Endometrium (tissue), 2 donors: Measurements from ENCODE around the gene PPDPF.
"Not testable (repeated sequence)": the region's sequence is repeated elsewhere in the genome, so short reads cannot be mapped to it uniquely, and the experiment has no call there.

Experiments used
- FAIRE-seq: peaks from 2 replicates; lab custom pipeline; 2012; peaks lifted over from hg19 to GRCh38; lab: Jason Lieb, UNC
- donor health status: control.
- donor health status: control.

The PPDPF gene

DNA sequence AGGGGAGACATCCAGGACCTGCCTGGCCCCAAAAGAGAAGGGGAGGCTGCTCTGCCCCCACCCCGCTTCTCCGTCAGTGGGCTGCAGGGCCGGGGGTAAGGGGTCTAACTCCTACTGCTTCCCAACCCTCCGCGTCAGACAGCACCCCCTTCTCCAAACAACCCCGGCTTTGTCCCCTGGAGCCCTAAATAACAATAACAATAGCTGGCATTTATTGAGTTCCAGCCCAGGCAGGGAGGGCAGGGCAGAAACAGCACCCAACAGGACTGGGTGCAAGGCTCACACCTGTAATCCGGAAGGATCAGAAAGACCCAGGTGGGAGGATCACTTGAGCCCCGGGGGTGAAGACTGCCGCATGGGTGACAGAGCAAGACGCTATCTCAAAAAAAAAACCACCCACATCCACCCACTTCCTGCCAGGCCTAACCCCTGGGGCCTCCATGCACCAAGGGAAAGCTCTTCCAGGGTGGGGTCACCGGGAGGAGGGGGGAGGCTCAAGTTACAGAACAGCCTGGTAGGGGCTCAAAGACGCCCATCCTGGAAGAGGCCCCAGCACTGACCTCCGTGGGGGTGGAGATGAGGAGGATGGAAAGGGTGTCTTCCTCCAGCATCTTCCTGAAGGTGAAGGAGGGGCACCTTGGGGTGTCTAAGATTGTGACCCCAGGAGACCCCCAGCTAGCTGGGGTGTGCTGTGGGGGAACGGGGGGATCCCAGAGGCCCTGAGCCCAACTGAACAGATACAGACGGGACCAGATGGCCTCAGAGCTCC is 32.1 kb downstream of the PPDPF start:
- no peak for FAIRE-seq

GRCh38 chr20:63553251-63553932 is 32.8 kb downstream of the PPDPF start:
- no peak for FAIRE-seq

DNA sequence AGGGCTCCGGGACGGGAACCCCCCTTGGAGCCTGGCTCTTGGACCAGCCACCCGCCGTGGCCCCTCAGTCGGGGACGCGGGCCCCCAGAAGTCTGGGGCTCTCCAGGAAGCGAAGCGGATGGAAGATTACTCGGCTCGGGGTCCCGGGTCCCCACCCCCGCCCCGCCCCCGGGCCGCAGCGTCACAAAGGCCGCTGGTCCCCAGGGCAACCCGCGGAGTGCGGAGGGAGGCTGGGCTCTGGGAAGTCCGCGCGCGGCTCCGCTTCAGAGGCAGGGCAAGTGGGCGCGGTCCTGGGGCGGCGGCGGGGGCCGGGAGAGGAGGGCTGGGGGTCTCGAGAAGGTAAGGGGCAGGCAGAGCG is 33.3 kb downstream of the PPDPF start, which contains the start of gene FNDC11:
TSS of gene FNDC11 (plus strand) at position 227 of the 358 bp plus-strand sequence. CDS start 1,505 bp downstream, outside the sequence.
- no peak for FAIRE-seq

DNA sequence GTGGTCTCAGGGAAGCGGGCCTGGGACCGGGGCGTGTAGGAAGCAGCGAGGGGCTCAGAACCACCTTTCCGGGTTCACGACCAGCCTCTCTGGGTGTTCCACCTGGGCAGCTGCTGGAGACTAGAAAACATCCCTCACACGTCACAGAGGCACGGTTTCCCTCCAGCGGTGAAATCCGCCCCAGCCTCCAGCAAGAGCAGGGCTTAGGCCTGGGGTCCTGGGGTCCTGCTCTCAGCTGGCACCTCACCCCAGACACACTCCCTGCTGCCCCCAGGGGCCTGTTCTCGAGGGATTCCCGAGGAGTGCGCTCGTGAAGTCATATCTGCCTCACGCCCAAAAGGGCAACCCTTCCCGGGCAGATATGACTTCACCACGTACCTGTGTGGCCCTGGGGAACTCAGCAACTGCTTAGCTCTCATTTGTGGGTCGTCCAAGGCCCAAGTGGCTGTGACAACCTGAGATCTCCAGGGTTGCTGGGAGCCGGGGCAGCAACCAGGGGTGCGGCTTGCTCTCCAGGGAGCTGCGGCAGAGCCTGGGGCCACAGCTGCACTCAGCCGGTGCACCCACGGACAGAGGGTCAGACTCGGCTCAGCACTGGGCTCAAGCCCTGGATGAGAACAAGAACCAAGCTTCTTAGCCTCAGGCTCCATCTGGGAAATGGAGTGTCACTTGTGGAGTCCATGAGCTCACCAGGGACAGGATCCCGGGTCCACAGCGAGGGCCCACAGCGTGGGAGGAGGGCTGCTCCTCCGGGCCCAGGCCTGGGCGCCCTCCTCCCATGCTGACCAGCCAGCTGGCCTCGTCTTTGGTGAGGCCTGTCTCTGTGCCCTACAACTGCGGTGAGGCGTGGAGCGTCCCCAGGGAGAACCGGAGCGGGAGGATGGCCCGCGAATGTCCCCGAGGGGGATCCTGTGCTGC is 34.1 kb downstream of the PPDPF start:
- no peak for FAIRE-seq

GRCh38 chr20:63555661-63556381 is 35.3 kb downstream of the PPDPF start:
- no peak for FAIRE-seq

GRCh38 chr20:63556873-63557478 is 36.4 kb downstream of the PPDPF start:
- FAIRE-seq = no peak

- no peak for FAIRE-seq
Measured at GRCh38 chr20:63557481-63557891, 36.9 kb downstream of the PPDPF start.

- no peak for FAIRE-seq
Measured at GRCh38 chr20:63558804-63559484, 38.4 kb downstream of the PPDPF start.

DNA sequence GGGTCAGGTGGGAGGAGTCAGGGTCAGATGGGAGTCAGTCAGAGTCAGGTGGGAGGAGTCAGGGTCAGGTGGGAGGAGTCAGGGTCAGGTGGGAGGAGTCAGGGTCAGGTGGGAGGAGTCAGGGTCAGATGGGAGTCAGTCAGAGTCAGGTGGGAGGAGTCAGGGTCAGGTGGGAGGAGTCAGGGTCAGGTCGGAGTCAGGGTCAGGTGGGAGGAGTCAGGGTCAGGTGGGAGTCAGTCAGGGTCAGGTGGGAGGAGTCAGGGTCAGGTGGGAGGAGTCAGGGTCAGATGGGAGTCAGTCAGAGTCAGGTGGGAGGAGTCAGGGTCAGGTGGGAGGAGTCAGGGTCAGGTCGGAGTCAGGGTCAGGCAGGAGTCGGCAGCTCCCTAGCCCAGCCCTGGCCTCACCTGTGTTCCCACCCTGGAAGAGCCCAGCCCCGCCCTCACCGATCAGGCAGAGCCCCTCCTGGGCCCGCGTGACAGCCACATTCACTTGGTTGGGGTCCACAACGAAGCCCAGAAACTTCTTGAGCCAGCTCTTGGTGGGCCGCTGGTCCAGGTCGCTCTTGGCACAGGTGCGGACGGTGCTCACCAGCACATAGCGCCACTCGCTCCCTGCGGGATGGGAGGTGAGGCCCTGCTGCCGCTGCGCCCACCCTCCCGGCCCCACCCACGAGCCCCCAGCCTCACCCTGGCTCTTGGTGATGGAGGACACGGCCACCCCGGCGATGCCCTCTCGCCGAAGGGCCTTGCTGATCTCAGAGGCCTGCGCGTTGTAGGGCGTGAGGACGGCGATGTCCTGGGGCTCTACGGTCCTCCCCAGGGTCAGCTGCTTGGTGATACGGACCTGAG is 39.1 kb downstream of the PPDPF start:
- not testable (repeated sequence) for FAIRE-seq

DNA sequence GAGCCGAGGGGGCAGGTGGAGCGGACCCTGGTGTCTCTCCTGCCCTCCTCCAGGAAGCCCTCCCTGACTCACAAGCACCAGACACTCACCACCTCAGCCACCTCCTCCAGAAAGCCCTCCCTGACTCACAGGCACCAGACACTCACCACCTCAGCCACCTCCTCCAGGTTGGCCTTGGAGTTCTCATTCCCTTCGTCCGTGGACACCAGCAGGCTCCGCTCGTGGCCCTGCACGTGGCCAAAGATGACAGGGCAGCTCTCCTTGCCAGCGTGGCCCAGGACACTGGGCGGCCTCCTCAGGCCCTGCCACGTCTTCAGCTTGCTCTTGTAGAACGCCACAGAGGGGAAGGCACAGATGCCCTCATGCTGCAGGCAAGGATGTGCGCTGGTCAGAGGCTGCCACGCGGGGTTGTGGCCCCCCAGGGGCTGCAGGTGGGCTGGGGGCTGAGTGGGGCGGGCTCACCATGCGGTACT is 39.8 kb downstream of the PPDPF start:
- FAIRE-seq = no peak

DNA sequence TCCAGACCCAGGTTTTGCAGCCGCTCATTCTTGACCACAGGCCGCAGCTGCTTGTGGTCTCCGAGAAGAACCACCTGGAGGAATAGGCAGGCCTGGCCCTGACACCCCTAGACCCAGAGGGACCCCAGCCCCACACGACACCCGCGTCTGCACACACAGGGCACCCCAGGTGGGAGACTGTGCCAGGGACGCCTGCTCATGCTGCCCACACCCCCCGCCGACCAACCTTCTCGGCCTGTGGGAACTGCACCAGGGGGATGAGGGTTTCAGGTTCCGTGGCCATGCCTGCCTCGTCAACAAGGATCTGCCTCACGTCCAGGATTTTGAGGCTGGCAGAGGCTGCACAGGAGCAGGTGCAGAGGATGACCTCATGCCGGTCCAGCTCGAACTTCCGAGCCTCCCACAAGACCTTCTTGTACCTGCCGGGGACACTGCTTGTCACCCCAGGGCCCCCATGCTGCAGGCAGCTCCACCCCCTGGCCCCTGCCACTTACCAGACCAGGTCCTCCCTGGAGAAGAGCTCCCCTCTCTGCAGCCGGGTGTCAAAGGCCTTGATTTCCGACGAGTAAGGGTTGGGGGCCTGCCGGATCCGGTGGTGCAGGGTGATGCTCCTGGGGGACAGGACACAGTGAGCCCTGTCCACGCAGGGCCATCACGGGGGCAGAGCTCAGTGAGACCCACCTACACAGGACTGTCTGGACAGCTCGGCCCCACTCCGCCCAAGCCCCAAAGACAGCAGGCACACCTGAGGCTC is 40.5 kb downstream of the PPDPF start:
- FAIRE-seq = no peak

DNA sequence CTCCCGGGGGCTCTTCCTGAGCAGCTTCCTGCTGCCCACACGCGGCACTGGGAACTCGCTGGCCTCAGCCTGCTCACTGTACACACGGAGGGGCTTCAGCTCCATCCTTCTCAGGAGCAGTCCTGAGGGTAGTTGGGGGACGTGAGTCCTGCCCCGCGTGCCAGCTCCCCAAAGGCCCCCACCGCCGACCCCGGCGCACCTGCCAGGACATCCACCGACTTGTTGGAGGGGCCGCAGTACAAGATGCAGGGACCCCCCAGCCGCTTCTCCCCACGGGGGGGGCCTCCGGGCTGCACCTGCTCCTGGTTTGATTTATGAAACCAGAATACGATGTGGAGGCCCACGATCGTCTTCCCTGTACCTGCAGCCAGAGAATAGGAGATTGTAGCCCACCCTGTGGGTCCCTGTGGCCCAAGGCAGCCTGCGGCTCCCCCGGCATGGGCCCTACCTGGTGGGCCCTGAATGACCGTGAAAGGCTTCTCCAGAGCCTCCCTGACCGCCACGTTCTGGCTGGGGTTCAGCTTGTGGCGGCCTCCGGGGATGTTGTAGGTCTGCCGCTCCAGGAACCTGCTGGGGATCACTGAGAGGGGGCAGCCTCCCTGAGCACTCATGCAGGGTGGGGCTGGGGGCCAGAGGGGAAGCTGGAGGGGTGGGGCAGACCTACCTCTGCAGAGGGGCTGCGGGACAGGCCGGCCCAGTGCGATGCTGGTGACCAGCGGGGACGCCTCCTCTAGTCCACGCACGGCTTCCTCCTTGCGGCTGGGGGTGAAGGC is 41.2 kb downstream of the PPDPF start:
- no peak for FAIRE-seq

GRCh38 chr20:63562461-63563224 is 42.1 kb downstream of the PPDPF start:
- no peak for FAIRE-seq

- no peak for FAIRE-seq
Measured at GRCh38 chr20:63563225-63563935, 42.8 kb downstream of the PPDPF start.

DNA sequence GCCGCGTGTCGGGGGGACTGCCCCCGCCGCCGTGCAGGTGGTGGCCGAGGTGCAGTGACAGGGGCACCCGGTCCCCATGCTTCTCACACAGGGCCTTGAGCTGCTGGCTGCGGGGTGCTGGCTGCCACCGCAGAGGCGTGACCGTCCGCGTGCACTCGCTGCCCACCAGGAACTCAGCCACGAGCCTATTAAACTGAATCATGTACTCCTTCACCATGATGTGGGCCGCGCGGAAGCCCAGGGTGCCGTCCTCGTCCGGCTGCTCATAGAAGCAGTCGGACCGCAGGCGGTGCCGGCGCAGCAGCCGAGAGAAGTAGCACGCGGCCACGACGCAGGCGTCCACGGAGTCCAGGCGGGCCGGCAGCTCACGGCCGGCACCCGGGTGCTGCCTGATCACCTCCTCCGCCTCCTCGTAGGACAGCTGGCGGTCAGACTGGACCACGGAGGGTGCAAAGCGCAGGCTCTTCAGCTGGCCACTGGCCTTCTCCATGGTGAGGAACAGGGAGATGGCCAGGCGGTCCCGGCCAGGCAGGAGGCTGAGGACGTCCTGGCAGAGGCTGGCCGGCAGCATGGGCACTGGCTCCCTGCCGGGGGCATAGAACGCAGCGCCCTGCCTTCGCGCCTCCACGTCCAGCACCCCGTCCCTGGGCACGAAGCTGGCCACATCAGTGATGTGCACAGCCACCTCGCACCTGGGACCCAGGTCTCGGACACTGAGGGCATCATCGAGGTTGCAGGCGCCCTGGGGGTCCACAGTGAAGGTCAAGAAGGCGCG is 43.7 kb downstream of the PPDPF start:
- FAIRE-seq = no peak
